Activated CD8-positive, alpha-beta memory T cell treated with anti-CD3 and anti-CD28 coated beads, Interleukin-2, amount 50 U/mL, for 48 hours (primary cell): ENCODE results near the gene PAK2.
A peak's percentile ranks its signal among the peaks of the same experiment; 100 is the strongest.
"Not testable (repeated sequence)": the region's sequence is repeated elsewhere in the genome, so short reads cannot be mapped to it uniquely, and the experiment has no call there.

Source experiments
- DNase-seq: peaks from one replicate; pipeline ENCODE4 v3.0.0-alpha.2; 2020

The PAK2 gene

GRCh38 chr3:196739671-196740480 lies at the start of gene PAK2:
Gene PAK2, plus strand, starts transcription at chr3:196739857. Its CDS starts 42,790 bp downstream, at chr3:196782647.
- DNase-seq, result peak; percentile 93

GRCh38 chr3:196689941-196690660 lies 49.6 kb upstream of the PAK2 start:
- DNase-seq, result no peak

DNA sequence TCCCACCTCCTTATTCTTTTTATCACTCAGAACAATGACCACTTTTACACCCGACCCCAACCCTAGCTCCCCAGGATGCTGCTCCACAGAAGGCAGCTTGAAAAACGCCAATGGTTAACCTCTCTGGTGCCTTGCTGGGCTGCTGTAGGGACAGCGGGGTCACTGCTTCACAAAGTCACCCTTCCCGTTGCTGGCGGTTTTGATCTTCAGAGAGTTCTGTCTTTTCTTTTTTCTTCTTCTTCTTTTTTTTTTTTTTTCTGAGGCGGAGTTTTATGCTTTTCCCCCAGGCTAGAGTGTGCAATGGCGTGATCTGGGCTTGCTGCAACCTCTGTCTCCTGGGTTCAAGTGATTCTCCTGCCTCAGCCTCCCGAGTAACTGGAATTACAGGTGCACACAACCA lies 48.3 kb upstream of the PAK2 start:
- no peak for DNase-seq

GRCh38 chr3:196694202-196694638 lies 45.4 kb upstream of the PAK2 start:
- peak; percentile 65 for DNase-seq

DNA sequence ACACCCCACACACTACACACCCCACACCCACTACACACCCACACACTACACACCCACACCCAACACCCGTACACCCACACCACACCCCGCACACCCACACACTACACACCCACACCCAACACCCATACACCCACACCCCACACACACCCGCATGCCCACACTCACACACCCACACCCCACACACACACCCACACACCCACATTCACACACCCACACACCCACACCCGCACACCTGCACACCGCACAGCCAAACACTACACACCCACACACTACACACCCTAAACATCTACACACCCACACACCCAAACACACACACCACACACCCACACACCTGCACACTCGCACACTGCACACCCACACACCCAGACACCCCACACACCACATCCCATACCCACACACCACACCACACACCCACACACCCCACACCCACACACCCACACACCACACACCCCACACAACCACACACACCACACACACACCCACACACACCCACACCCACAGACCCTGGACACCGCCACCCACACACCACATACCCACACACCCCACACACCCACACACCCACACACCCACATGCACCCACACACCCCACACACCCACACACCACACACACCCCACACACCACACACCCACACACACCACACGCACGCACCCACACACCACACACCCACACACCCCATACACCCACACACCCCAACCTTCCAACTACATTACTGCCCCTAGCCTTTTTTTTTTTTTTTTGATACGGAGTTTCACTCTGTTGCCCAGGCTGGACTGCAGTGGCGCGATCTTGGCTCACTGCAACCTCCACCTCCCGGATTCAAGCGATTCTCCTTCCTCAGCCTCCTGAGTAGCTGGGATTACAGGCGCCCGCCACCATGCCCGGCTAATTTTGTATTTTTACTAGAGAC lies 44.5 kb upstream of the PAK2 start:
- peak; percentile 71 for DNase-seq

DNA sequence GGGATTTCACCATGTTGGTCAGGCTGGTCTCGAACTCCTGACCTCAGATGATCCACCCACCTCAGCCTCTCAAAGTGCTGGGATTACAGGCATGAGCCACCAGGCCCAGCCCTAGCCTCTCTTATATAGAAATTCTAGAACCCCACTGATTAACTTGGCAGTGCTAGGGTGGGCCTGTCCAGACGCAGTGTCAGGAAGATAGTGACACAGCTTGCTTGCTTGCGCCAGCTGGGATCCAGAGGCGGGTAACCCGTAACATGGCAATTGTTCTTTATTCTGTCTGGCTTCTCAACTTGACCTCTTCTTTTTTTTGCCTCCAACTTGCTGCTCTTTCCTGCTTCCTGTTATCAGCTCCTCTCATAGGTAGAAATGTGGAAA lies 43.8 kb upstream of the PAK2 start:
- no peak for DNase-seq

GRCh38 chr3:196697270-196697669 lies 42.4 kb upstream of the PAK2 start:
- no peak for DNase-seq

- no peak for DNase-seq
Measured at GRCh38 chr3:196699749-196700148, 39.9 kb upstream of the PAK2 start.

DNA sequence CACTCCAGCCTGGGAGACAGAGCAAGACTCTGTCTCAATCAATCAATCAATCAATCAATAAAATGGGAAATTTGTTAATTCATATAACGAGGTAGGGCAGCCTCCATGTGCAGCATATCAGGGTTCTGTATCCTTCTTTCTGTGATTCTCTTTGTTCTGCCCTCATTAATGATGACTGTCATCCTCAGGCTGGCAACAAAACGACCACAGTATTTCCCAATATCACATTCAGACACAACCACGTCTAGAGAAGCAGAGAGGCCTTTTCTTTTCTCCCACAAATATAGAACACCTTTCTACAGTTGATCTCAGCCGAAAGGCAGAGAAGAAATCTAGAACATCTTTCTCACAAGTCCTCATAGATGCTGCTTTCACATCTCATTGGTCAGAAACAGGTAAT lies 38.9 kb upstream of the PAK2 start:
- DNase-seq, result no peak

GRCh38 chr3:196706327-196706726 lies 33.3 kb upstream of the PAK2 start:
- DNase-seq, result no peak

DNA sequence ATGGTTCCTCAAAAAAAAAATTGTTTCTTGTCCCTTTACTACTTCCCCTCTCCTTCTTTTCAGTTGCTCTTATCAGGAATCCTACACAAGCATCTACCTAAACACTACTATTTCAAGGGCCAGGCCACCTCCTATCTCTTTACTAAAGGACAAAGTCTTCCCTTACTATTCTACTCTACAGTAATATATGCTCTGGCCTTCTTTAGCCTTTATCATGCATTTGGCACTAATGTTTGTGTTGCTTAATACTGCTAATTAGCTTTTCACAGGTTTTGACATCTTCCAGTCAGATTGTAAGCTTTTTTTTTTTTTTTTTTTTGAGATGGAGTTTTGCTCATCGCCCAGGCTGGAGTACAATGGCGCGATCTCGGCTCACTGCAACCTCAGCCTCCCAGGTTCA lies 32.9 kb upstream of the PAK2 start:
- no peak for DNase-seq

- no peak for DNase-seq
Measured at GRCh38 chr3:196707566-196707965, 32.1 kb upstream of the PAK2 start.

DNA sequence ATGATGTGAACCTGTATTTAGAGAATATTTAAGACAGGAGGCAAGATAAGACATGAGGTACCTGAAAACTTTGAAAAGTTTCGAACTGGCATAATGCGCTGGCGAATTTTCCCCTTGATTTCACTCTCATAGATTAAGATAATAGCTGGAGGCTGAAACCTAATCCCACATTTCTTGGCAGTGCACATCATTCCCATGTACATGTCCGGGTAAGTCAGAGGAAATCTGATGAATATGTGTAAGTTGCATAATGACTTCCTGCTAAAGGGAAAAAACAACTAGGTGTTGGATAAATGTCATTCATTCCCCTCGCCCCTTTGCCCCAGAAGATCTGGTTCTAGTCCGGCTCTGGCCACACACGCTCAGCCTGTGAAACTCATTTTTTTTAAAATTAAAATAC lies 31.2 kb upstream of the PAK2 start:
- no peak for DNase-seq

- peak; percentile 94 for DNase-seq
Measured at GRCh38 chr3:196711838-196712513, 27.7 kb upstream of the PAK2 start, which contains the start of the genes CEP19 and PIGX. Gene CEP19, minus strand, starts transcription at chr3:196712250. Its CDS starts 3,593 bp downstream, at chr3:196708657. Gene PIGX, plus strand, starts transcription at chr3:196712377.

DNA sequence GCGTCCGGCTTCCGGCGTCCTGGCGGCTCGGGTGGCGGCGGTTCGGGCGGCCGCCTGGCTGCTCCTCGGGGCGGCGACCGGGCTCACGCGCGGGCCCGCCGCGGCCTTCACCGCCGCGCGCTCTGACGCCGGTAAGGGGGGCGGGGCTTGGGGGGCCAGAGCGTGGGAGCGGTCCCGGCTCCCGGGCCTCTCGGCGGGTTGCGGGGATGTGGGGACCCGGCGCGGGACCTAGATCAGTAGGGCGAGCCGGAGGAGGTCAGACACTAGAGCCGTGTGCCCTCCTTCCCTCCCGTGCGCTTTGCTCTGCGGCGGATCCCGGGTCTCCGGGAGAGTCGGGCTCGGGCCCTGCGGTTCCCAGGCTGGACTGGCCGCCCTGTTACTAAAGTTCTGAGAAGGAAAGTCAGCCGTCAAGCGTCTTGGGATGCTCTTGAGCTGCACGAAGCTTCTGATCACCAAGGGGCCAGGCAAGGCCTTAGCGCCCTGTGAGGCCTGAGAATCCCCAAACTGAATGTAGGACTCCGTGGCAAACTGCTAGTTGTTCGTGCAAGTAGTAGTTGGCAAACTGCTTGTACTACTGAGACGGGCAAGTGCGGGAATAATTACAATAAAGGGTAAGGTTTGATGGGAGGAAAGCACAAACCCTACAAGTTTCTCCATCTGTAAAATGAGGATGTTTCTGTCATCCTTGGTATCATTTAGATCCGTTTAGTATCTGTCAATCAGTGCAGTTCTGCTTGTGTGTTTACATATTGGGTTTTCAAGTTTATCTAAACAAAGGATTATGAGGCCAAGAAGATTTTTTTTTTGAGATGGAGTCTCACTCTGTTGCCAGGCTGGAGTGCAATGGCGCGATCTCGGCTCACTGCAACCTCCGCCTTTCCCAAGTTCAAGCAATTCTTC lies 26.9 kb upstream of the PAK2 start:
- no peak for DNase-seq

GRCh38 chr3:196717162-196717561 lies 22.5 kb upstream of the PAK2 start:
- DNase-seq, result not testable (repeated sequence)

DNA sequence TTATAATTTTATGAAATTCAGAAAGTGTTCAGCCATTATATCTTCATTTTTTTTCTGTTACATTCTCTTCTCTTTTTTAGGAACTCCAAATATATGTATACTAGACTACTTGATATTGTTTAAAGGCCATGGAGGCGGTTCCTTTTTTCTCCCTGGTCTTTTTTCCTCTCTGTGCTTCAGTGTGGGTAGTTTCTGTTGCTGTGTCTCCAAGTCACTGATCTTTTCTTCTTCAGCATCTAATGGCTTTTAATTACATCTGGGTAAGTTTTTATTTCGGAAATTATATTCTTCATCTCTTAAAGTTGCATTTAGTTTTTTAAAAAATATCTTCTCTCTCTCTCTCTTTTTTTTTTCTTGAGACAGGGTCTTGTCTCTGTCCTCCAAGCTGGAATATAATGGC lies 18.6 kb upstream of the PAK2 start:
- no peak for DNase-seq

GRCh38 chr3:196726788-196727675 lies 12.6 kb upstream of the PAK2 start:
- DNase-seq, result no peak

GRCh38 chr3:196735751-196736150 lies 3.9 kb upstream of the PAK2 start:
- DNase-seq, result no peak

DNA sequence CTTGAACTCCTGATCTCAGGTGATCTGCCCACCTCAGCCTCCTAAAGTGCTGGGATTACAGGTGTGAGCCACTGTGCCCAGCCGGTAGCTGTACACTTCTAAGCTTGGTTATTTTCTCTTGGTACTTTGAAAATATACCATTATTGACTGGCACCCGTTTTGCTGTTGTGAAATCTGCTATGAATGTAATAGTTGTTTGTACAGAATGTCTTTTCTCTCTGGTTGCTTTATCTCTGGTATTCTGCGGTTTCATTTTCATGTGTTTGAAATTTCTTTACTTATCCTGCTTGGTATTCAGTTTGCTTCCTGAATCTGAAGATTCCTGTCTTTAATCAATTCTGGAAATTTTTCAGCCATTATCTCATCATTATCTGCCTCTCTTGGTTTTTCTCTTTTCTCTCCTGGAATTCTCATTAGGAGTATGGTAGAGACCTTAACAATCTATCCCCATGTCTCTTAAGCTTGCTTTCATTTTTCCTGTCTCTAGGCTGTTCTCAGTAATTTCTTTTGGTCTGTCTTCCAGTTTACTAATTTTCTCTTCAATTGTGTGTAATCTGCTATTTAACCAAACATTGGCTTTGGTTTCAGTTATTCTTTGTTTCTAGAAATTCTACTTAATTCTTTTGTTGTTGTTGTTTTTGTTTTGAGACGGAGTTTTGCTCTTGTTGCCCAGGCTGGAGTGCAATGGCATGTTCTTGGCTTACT lies 2.8 kb upstream of the PAK2 start:
- DNase-seq, result no peak
